ENCODE data around the gene FNDC1.

DNA sequence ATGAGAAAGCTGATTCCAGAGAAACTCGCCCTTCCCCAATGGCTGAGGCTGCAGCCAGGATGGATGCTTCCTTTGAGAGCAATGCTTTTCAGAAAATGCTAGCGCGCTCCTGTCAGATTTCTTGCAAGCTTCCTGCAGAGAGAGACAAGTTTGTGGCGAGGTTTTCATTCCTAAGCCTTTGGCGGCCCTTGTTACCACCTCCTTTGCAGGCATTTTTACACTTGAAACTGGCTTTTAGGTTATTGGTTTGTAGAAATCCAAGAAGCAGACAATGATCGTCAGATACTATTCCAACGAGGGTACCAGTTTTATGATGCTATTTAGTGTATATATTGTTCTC is 1.1 kb downstream of the FNDC1 start:
- TF ChIP-seq, protein P1, sequence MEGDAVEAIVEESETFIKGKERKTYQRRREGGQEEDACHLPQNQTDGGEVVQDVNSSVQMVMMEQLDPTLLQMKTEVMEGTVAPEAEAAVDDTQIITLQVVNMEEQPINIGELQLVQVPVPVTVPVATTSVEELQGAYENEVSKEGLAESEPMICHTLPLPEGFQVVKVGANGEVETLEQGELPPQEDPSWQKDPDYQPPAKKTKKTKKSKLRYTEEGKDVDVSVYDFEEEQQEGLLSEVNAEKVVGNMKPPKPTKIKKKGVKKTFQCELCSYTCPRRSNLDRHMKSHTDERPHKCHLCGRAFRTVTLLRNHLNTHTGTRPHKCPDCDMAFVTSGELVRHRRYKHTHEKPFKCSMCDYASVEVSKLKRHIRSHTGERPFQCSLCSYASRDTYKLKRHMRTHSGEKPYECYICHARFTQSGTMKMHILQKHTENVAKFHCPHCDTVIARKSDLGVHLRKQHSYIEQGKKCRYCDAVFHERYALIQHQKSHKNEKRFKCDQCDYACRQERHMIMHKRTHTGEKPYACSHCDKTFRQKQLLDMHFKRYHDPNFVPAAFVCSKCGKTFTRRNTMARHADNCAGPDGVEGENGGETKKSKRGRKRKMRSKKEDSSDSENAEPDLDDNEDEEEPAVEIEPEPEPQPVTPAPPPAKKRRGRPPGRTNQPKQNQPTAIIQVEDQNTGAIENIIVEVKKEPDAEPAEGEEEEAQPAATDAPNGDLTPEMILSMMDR (IDR thresholded peaks at IDR 0.05; ENCODE audit: low read depth, low read length) = no peak
- no peak for TF ChIP-seq EZH2phosphoT487 (IDR thresholded peaks at IDR 0.05; ENCODE audit: low read depth)

Data from OCI-LY3 (cell line).